Suprapubic skin (tissue), 4 donors: Measurements from ENCODE around the gene LMX1B.

Experiments used
- CTCF ChIP-seq, 2 donors: fragments of 200-600 bp in 1 of 2; fragments of 450-650 bp in 1 of 2; sonication (generic) in 1 of 2; IDR thresholded peaks; one replicate each; pipeline ENCODE4 v1.5.1; 2016 to 2019; ENCODE audit warnings: antibody characterized with exemption in 2 of 2, mild to moderate bottlenecking in 1 of 2, moderate library complexity in 1 of 2
- EP300 ChIP-seq: sonication (generic); formaldehyde crosslinking; IDR thresholded peaks from one replicate; pipeline ENCODE4 v1.6.1; 2017; ENCODE audit warnings: antibody characterized with exemption
- POLR2AphosphoS5 ChIP-seq, 3 donors: sonication (generic); formaldehyde crosslinking; IDR thresholded peaks; one replicate each; pipeline ENCODE4 v1.6.1; 2017; ENCODE audit warnings: antibody characterized with exemption in 3 of 3

- TF ChIP-seq POLR2AphosphoS5 (IDR thresholded peaks at IDR 0.05) (no peak), CTCF (IDR thresholded peaks at IDR 0.05) (no peak), EP300 (no peak)
These were observed 2.8 kb downstream of the LMX1B start for GRCh38 chr9:126616521-126616976.
